ENCODE results near the gene GALNT9. TPM values are rescaled to one million over a fixed set of nuclear protein-coding genes. Genes with fewer than 3 reads are reported as not detected.

GALNT9 gene
- polyA plus RNA-seq, 1 donor from 2014 or later, result 13.5 TPM

- no peak overlapping the region for H3K27ac ChIP-seq (ENCODE audit: low read length)
- no peaks in the 10 kb centered on the region for H3K9me2 ChIP-seq (ENCODE audit: insufficient read depth, low read length)
- H3K4me3 ChIP-seq (ENCODE audit: low read length), result no peak overlapping the region
- H3K4me2 ChIP-seq (ENCODE audit: low read length), result no peak overlapping the region
- H3K36me3 ChIP-seq (ENCODE audit: insufficient read depth, low read length), result no peaks in the 10 kb centered on the region
- H3K79me2 ChIP-seq (replicated peaks; ENCODE audit: insufficient read depth, low read length), result peaks cover 19% of the 10 kb centered on the region
- H4K20me1 ChIP-seq (ENCODE audit: insufficient read depth), result no peaks in the 10 kb centered on the region
- H3F3A ChIP-seq (ENCODE audit: insufficient read depth, low read length, poor library complexity, severe bottlenecking), result no peaks in the 10 kb centered on the region
- H3K27me3 ChIP-seq (ENCODE audit: insufficient read depth, low read depth, low read length), result no peaks in the 10 kb centered on the region
- no peak overlapping the region for H3K9ac ChIP-seq (ENCODE audit: low read length)
- H3K9me3 ChIP-seq (ENCODE audit: low read length), result no peaks in the 10 kb centered on the region
- no peak overlapping the region for H2AFZ ChIP-seq (ENCODE audit: low read depth, low read length)
- TF ChIP-seq, protein P1, sequence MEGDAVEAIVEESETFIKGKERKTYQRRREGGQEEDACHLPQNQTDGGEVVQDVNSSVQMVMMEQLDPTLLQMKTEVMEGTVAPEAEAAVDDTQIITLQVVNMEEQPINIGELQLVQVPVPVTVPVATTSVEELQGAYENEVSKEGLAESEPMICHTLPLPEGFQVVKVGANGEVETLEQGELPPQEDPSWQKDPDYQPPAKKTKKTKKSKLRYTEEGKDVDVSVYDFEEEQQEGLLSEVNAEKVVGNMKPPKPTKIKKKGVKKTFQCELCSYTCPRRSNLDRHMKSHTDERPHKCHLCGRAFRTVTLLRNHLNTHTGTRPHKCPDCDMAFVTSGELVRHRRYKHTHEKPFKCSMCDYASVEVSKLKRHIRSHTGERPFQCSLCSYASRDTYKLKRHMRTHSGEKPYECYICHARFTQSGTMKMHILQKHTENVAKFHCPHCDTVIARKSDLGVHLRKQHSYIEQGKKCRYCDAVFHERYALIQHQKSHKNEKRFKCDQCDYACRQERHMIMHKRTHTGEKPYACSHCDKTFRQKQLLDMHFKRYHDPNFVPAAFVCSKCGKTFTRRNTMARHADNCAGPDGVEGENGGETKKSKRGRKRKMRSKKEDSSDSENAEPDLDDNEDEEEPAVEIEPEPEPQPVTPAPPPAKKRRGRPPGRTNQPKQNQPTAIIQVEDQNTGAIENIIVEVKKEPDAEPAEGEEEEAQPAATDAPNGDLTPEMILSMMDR (IDR thresholded peaks at IDR 0.05; ENCODE audit: poor library complexity, severe bottlenecking), result no peak
- no peak for TF ChIP-seq POLR2AphosphoS5 (IDR thresholded peaks at IDR 0.05)
- no peak for TF ChIP-seq EP300 (conservative IDR thresholded peaks at IDR 0.05; ENCODE audit: poor library complexity, severe bottlenecking)
- TF ChIP-seq MXI1 (conservative IDR thresholded peaks at IDR 0.05; ENCODE audit: poor library complexity, severe bottlenecking), result no peak
- TF ChIP-seq EZH2 (IDR thresholded peaks at IDR 0.05; ENCODE audit: borderline replicate concordance, insufficient read depth, low read length, poor library complexity, severe bottlenecking), result no peak
- TF ChIP-seq RAD21 (conservative IDR thresholded peaks at IDR 0.05), result no peak
- no peak for TF ChIP-seq TAF1 (IDR thresholded peaks at IDR 0.05; ENCODE audit: low read depth)
These were observed 182.5 kb downstream of the GALNT9 start for GRCh38 chr12:132146772-132147422.

Small RNA genes within 50 kb of the gene (small RNA-seq; reads per million reads assigned to genes)
- 0 reads per million in 3 experiments for gene AC138466.3

Other genes with a start within 250 kb of the GALNT9 start
- gene DDX51, start 185.3 kb downstream of the GALNT9 start, polyA plus RNA-seq, result 17.6 and 22.8 TPM in 2 replicates
- gene NOC4L, start 185.1 kb downstream of the GALNT9 start, polyA plus RNA-seq, result 21.6 and 26.9 TPM in 2 replicates
- gene FBRSL1, start 160.6 kb upstream of the GALNT9 start, polyA plus RNA-seq, result 11.9 and 37.0 TPM in 2 replicates